Measurements from ENCODE around the gene KIAA1191. TPM values are rescaled to one million over a fixed set of nuclear protein-coding genes. Genes with fewer than 3 reads are reported as not detected.
A peak's percentile ranks its signal among the peaks of the same experiment; 100 is the strongest.
"Not testable (repeated sequence)": the region's sequence is repeated elsewhere in the genome, so short reads cannot be mapped to it uniquely, and the experiment has no call there.

KIAA1191 gene
- total and polyA plus RNA-seq, 9 of the 15 experiments (the other 6 are each of a cell fraction or from before 2014, with no cell fraction given) = 31.0 to 80.2 (median 45.7) TPM

- no peak for TF ChIP-seq E4F1 (CRISPR knock-in tag; IDR thresholded peaks at IDR 0.05; ENCODE audit: borderline replicate concordance)
- no peak for TF ChIP-seq SAFB (IDR thresholded peaks at IDR 0.05; ENCODE audit: borderline replicate concordance, low read depth, low read length)
- no peak for TF ChIP-seq TCF7 (IDR thresholded peaks at IDR 0.05; ENCODE audit: borderline replicate concordance)
- TF ChIP-seq ATF6 (CRISPR knock-in tag; IDR thresholded peaks at IDR 0.05) = no peak
- no peak for TF ChIP-seq FOXK1 (CRISPR knock-in tag; IDR thresholded peaks at IDR 0.05; ENCODE audit: borderline replicate concordance)
Measured at GRCh38 chr5:176409765-176410164, 48.2 kb upstream of the KIAA1191 start (continued).

GRCh38 chr5:176408590-176408989, 47.0 kb upstream of the KIAA1191 start:
- Histone ChIP-seq H3K27me3 (ENCODE audit: control insufficient read depth in 2 of 2, insufficient read depth in 2 of 2, low read length in 2 of 2) (no peaks in the 10 kb centered on the region), H4K20me1 (replicated peaks; ENCODE audit: control insufficient read depth, insufficient read depth, low read length) (peaks cover 6% of the 10 kb centered on the region; the same call in 1 of the 2 replicates), H3K4me3 (no peak overlapping the region), H3K36me3 (ENCODE audit: control insufficient read depth, insufficient read depth, low read length) (peaks cover 39% of the 10 kb centered on the region; the same call in 2 of the 3 replicates), H2AFZ (ENCODE audit: low read depth, low read length) (no peak overlapping the region), H3K27ac (ENCODE audit: extremely low read depth, low read depth, low read length) (no peak overlapping the region), H3K9ac (ENCODE audit: insufficient read depth in 1 of 2, low read depth in 2 of 2, low read length in 2 of 2) (no peak overlapping the region), H3K9me1 (ENCODE audit: control insufficient read depth, insufficient read depth, low read length) (no peaks in the 10 kb centered on the region), H3K4me2 (ENCODE audit: insufficient read depth, low read length) (no peak overlapping the region), H3K9me3 (replicated peaks; ENCODE audit: control insufficient read depth, insufficient read depth, low read depth, low read length) (no peaks in the 10 kb centered on the region), H3K79me2 (ENCODE audit: control insufficient read depth, insufficient read depth, low read length) (no peaks in the 10 kb centered on the region), H3K4me1 (replicated peaks in 1 of 2; ENCODE audit: control insufficient read depth in 2 of 2, insufficient read depth in 2 of 2, low read length in 2 of 2) (peaks cover 0 to 7% of the 10 kb centered on the region in 2 experiments; a peak in 2 of 5 replicates)
- BruUV-seq (replicated peaks) = no TSS peak
- POLR2A ChIA-PET = interaction anchor here (0.7 to 2.9 kb wide), 2 partner anchors 15 to 20 kb away, joined by 3 to 15 read pairs; no protein-coding TSS in a partner anchor
- 80% methylated on average over 5 of the region's 5 CpGs for WGBS (ENCODE audit: insufficient coverage, low coverage, missing lambda C conversion rate)
- CTCF ChIA-PET (ENCODE audit: low intra/inter-chr PET ratio) = no interaction called here
- intact Hi-C loops (cut with micrococcal nuclease) (no loop called here), in situ Hi-C loops (cut with MboI) (no loop called here)
- ATAC-seq (no peak), DNase-seq (ENCODE audit: extremely low read depth in 1 of 4, low spot score in 3 of 4) (peak in 2 of 4 experiments; percentile 5), FAIRE-seq (no peak)
- TF ChIP-seq ZNF121 (CRISPR knock-in tag; conservative IDR thresholded peaks at IDR 0.05) = 0 out of 2 replicates have a peak, but pooled peaks have one; percentile 6
- no peak for TF ChIP-seq RBM22 (IDR thresholded peaks at IDR 0.05; ENCODE audit: low read depth, low read length, poor library complexity, severe bottlenecking)

- BruUV-seq (replicated peaks); H4K20me1 ChIP-seq (replicated peaks; ENCODE audit: control insufficient read depth, insufficient read depth, low read length); CTCF ChIA-PET (ENCODE audit: low intra/inter-chr PET ratio); ATAC-seq; H3K9me1 ChIP-seq (ENCODE audit: control insufficient read depth, insufficient read depth, low read length); in situ Hi-C loops (cut with MboI); H3K27ac ChIP-seq (ENCODE audit: extremely low read depth, low read depth, low read length); H3K9ac ChIP-seq (ENCODE audit: insufficient read depth in 1 of 2, low read depth in 2 of 2, low read length in 2 of 2); H3K4me1 ChIP-seq (replicated peaks in 1 of 2; ENCODE audit: control insufficient read depth in 2 of 2, insufficient read depth in 2 of 2, low read length in 2 of 2); H3K79me2 ChIP-seq (ENCODE audit: control insufficient read depth, insufficient read depth, low read length); H3K4me2 ChIP-seq (ENCODE audit: insufficient read depth, low read length); H3K4me3 ChIP-seq; H3K27me3 ChIP-seq (ENCODE audit: control insufficient read depth in 2 of 2, insufficient read depth in 2 of 2, low read length in 2 of 2); FAIRE-seq; H3K9me3 ChIP-seq (replicated peaks; ENCODE audit: control insufficient read depth, insufficient read depth, low read depth, low read length); intact Hi-C loops (cut with micrococcal nuclease); H2AFZ ChIP-seq (ENCODE audit: low read depth, low read length); DNase-seq (ENCODE audit: extremely low read depth in 1 of 4, low spot score in 3 of 4): not testable (repeated sequence)
- POLR2A ChIA-PET = interaction anchor here (0.6 to 2.9 kb wide), 2 partner anchors 15 to 239 kb away, joined by 3 to 15 read pairs; partner anchors contain the start of gene TSPAN17
- H3K36me3 ChIP-seq (ENCODE audit: control insufficient read depth, insufficient read depth, low read length) = peaks cover 39% of the 10 kb centered on the region; the same call in 2 of the 3 replicates
- 85% methylated on average over 6 of the region's 10 CpGs for WGBS (ENCODE audit: insufficient coverage, low coverage, missing lambda C conversion rate)
Measured at GRCh38 chr5:176408252-176408573, 46.6 kb upstream of the KIAA1191 start.
